ENCODE results near the gene PIGN.

- TF ChIP-seq POLR2A (IDR thresholded peaks at IDR 0.05; ENCODE audit: low read depth, low read length) (no peak), TAF1 (IDR thresholded peaks at IDR 0.05; ENCODE audit: low read depth, low read length) (no peak), POLR2AphosphoS5 (IDR thresholded peaks at IDR 0.05; ENCODE audit: low read depth, low read length) (no peak)
These were observed 149.7 kb downstream of the PIGN start for GRCh38 chr18:62037012-62037742.
